ENCODE data around the gene CELF2. TPM values are rescaled to one million over a fixed set of nuclear protein-coding genes. Genes with fewer than 3 reads are reported as not detected.

The CELF2 gene
- polyA plus RNA-seq, 1 experiment, result 24.7 TPM

- no peak for DNase-seq (ENCODE audit: low read depth, low spot score)
- TF ChIP-seq CTCF (IDR thresholded peaks at IDR 0.05; ENCODE audit: low read depth, low read length), result no peak
- Histone ChIP-seq H3K9me3 (ENCODE audit: control insufficient read depth, insufficient read depth, low read length) (no peaks in the 10 kb centered on the region), H3K27me3 (ENCODE audit: control insufficient read depth, insufficient read depth, low read length) (no peaks in the 10 kb centered on the region), H3K4me3 (ENCODE audit: low read depth, low read length) (no peak overlapping the region), H3K27ac (ENCODE audit: low read depth, low read length) (peak overlapping the region; percentile 24)
- ChIA-PET CTCF (interaction anchor here (1.1 kb wide), 1 partner anchor 9 kb away, joined by 4 read pairs; no protein-coding TSS in a partner anchor), POLR2A (no interaction called here)
Observed at GRCh38 chr10:11261687-11262493, 244.2 kb downstream of the CELF2 start.

- ChIA-PET POLR2A (no interaction called here), CTCF (interaction anchor here (1.1 kb wide), 1 partner anchor 8 kb away, joined by 4 read pairs; no protein-coding TSS in a partner anchor)
- no peak for TF ChIP-seq CTCF (IDR thresholded peaks at IDR 0.05; ENCODE audit: low read depth, low read length)
- H3K27me3 ChIP-seq (ENCODE audit: control insufficient read depth, insufficient read depth, low read length), result no peaks in the 10 kb centered on the region
- no peak overlapping the region for H3K27ac ChIP-seq (ENCODE audit: low read depth, low read length)
- DNase-seq (ENCODE audit: low read depth, low spot score), result no peak
- H3K4me3 ChIP-seq (ENCODE audit: low read depth, low read length), result no peak overlapping the region
- H3K9me3 ChIP-seq (ENCODE audit: control insufficient read depth, insufficient read depth, low read length), result no peaks in the 10 kb centered on the region
Observed at GRCh38 chr10:11262494-11263345, 245.0 kb downstream of the CELF2 start.

GRCh38 chr10:11263767-11264166 is 246.1 kb downstream of the CELF2 start:
- no peak for TF ChIP-seq CTCF (IDR thresholded peaks at IDR 0.05; ENCODE audit: low read depth, low read length)
- Histone ChIP-seq H3K9me3 (ENCODE audit: control insufficient read depth, insufficient read depth, low read length) (no peaks in the 10 kb centered on the region), H3K27me3 (ENCODE audit: control insufficient read depth, insufficient read depth, low read length) (no peaks in the 10 kb centered on the region), H3K4me3 (ENCODE audit: low read depth, low read length) (no peak overlapping the region), H3K27ac (ENCODE audit: low read depth, low read length) (no peak overlapping the region)
- DNase-seq (ENCODE audit: low read depth, low spot score), result no peak
- ChIA-PET POLR2A (no interaction called here), CTCF (no interaction called here)

GRCh38 chr10:11264296-11265048 is 246.8 kb downstream of the CELF2 start:
- ChIA-PET CTCF (no interaction called here), POLR2A (no interaction called here)
- no peaks in the 10 kb centered on the region for H3K9me3 ChIP-seq (ENCODE audit: control insufficient read depth, insufficient read depth, low read length)
- DNase-seq (ENCODE audit: low read depth, low spot score), result no peak
- no peak overlapping the region for H3K4me3 ChIP-seq (ENCODE audit: low read depth, low read length)
- no peak overlapping the region for H3K27ac ChIP-seq (ENCODE audit: low read depth, low read length)
- H3K27me3 ChIP-seq (ENCODE audit: control insufficient read depth, insufficient read depth, low read length), result no peaks in the 10 kb centered on the region
- no peak for TF ChIP-seq CTCF (IDR thresholded peaks at IDR 0.05; ENCODE audit: low read depth, low read length)

Data from AG04450 (cell line).